Stimulated activated effector memory CD8-positive, alpha-beta T cell treated with anti-CD3 and anti-CD28 coated beads, Interleukin-12 subunit alpha, Interleukin-12 subunit beta, amount 100 ng/mL, for 72 hours (primary cell): Measurements from ENCODE around the gene KRT28.
A peak's percentile ranks its signal among the peaks of the same experiment; 100 is the strongest.

ENCODE experiments used
- ATAC-seq: fragments of 150-1000 bp; cut with Tn5 transposase; 2 replicates; pipeline ENCODE4 v1.10.0; 2021
- DNase-seq, 2 donors: peaks; one replicate each; pipeline ENCODE4 v3.0.0; 2021 to 2022; ENCODE audit warnings: low spot score in 2 of 2
- H3K27ac Mint-ChIP-seq: one replicate; pipeline ENCODE4 v1.8.0; 2022; ENCODE audit warnings: mild to moderate bottlenecking, mixed read lengths
- H3K36me3 Mint-ChIP-seq: one replicate; pipeline ENCODE4 v1.8.0; 2022; ENCODE audit warnings: mild to moderate bottlenecking, mixed read lengths
- H3K4me1 Mint-ChIP-seq: one replicate; pipeline ENCODE4 v1.8.0; 2022; ENCODE audit warnings: mixed read lengths
- H3K4me3 Mint-ChIP-seq: one replicate; pipeline ENCODE4 v1.8.0; 2022; ENCODE audit warnings: mild to moderate bottlenecking, mixed read lengths
- H3K9me3 Mint-ChIP-seq: one replicate; pipeline ENCODE4 v1.8.0; 2022; ENCODE audit warnings: mixed read lengths

Gene KRT28

DNA sequence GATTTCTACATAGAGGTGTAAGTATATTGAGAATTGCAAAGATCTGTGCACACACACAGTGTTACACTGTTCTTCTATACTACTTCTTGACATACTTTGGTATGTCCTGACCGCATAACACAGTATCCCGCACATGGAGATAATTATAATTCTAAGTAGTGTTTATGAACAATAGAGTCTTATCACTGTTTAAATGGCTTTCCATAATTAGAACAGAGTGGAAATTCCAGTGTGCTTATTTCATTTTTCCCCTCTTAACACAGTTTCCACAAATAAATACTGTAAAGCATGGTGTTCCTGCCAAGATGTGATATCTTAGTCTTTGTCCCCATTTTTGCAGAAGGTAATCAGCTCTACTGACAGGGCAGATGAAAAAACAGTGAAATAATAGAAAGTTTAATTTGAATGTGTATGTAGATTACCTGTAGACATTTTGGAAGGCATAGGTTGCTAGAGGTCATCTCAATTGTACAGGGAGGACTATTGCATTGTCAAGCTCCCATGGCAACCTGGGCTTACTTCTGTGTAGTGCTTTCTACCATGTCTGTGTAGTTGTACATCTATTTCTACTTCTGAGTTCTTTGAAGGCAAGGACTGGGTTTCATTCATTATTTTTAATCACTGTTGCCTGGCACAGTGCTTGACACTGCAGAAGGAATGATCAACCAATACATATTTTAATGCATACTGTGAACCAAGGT lies 10.1 kb upstream of the KRT28 start:
- no peak for ATAC-seq
- Mint-ChIP-seq H3K27ac (no peak overlapping the region), H3K9me3 (no peaks in the 10 kb centered on the region), H3K36me3 (no peaks in the 10 kb centered on the region), H3K4me3 (no peak overlapping the region), H3K4me1 (no peaks in the 10 kb centered on the region)
- DNase-seq: no peak

DNA sequence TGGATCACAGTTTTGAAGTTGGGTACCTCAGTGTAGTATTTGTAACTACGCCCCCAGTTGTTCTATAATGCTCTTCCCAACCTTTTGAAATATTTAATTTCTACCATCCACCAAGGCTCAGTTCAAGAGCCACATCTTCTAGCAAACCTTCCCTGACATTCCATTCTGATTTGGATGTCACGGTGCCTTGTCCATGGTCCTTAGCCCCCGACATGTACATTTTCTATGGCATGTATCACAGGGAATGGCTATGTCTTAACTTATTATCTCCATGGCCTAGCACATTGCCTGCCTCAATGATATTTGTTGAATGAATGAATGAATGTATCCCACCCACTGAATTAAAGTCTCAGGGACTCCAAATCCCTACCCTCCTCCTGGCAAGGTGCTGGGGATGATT lies 6.4 kb upstream of the KRT28 start:
- no peaks in the 10 kb centered on the region for H3K4me1 Mint-ChIP-seq
- ATAC-seq (no peak), DNase-seq (no peak)
- H3K4me3 Mint-ChIP-seq: no peak overlapping the region
- H3K27ac Mint-ChIP-seq: no peak overlapping the region
- H3K9me3 Mint-ChIP-seq: no peaks in the 10 kb centered on the region
- no peaks in the 10 kb centered on the region for H3K36me3 Mint-ChIP-seq

DNA sequence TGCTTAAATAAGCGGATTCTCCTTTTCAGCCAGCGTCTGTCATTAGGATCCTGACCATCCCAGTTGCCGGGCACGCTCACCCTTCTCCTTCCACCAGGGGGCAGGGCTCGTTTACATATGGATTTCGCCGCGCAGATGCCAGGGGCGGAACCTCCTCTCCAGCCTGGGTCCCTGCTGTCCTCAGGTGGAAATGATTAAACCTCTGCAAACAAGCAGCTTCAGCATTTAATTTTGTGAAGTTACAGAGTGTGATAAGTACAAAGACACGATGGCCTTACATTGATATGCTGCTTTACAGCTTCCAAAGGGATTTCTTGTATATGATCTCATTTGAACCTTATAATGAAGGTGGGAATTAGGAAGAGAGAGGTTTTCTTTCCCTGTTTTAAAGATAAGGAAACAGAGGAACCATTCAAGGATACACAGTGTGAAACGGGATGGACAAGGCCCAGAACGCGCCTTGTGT lies 3.9 kb upstream of the KRT28 start:
- H3K36me3 Mint-ChIP-seq: no peaks in the 10 kb centered on the region
- DNase-seq (peak; percentile 68 to 85), ATAC-seq (peak; percentile 93)
- no peak overlapping the region for H3K4me3 Mint-ChIP-seq
- H3K9me3 Mint-ChIP-seq: no peaks in the 10 kb centered on the region
- H3K27ac Mint-ChIP-seq: no peak overlapping the region
- no peaks in the 10 kb centered on the region for H3K4me1 Mint-ChIP-seq

GRCh38 chr17:40801157-40801556 lies 1.4 kb upstream of the KRT28 start:
- H3K27ac Mint-ChIP-seq: no peak overlapping the region
- H3K4me1 Mint-ChIP-seq: no peaks in the 10 kb centered on the region
- ATAC-seq: no peak
- H3K9me3 Mint-ChIP-seq: no peaks in the 10 kb centered on the region
- no peak overlapping the region for H3K4me3 Mint-ChIP-seq
- DNase-seq: no peak
- no peaks in the 10 kb centered on the region for H3K36me3 Mint-ChIP-seq

DNA sequence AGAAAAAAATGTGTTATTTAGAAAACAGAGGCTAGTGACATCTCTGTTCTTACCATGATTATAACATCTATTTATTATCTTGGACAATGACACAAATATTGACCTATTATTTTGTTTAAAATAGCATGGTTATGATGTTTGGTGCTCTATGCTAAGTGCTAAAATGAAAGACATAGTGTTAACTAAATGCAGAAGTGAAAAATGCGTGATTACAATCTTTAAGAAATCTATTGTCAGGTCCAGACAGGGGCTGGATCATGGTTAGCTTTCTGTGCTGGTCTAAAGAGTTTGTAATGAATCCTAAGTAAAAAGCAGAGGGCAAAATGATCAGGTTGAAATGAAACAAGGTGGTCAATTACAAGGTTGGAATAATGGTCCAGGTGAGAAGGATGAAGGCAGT lies 622 bp upstream of the KRT28 start:
- Mint-ChIP-seq H3K36me3 (no peaks in the 10 kb centered on the region), H3K9me3 (no peaks in the 10 kb centered on the region), H3K27ac (no peak overlapping the region), H3K4me3 (no peak overlapping the region), H3K4me1 (no peaks in the 10 kb centered on the region)
- DNase-seq (no peak), ATAC-seq (no peak)

DNA sequence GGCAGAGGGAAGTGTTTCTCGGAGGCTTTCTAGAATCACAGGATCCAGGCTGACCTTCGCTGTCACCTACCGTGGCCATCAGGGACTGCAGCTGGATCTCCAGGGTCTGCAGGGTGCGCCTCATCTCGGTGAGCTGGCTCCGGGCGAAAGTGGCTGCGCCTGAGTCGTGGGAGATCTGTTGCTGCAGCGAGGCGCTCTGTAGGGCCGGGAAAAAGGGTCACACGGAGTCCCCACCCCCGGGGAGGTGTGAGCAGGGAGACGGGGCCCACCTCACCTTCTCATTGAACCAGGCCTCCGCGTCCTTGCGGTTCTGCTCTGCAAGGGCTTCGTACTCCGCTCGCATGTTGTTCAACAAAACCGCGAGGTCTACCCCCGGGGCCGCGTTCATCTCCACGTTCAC lies 2.9 kb downstream of the KRT28 start:
- no peak for ATAC-seq
- DNase-seq: no peak
- no peaks in the 10 kb centered on the region for H3K4me1 Mint-ChIP-seq
- no peak overlapping the region for H3K4me3 Mint-ChIP-seq
- no peaks in the 10 kb centered on the region for H3K36me3 Mint-ChIP-seq
- H3K9me3 Mint-ChIP-seq: no peaks in the 10 kb centered on the region
- H3K27ac Mint-ChIP-seq: no peak overlapping the region

DNA sequence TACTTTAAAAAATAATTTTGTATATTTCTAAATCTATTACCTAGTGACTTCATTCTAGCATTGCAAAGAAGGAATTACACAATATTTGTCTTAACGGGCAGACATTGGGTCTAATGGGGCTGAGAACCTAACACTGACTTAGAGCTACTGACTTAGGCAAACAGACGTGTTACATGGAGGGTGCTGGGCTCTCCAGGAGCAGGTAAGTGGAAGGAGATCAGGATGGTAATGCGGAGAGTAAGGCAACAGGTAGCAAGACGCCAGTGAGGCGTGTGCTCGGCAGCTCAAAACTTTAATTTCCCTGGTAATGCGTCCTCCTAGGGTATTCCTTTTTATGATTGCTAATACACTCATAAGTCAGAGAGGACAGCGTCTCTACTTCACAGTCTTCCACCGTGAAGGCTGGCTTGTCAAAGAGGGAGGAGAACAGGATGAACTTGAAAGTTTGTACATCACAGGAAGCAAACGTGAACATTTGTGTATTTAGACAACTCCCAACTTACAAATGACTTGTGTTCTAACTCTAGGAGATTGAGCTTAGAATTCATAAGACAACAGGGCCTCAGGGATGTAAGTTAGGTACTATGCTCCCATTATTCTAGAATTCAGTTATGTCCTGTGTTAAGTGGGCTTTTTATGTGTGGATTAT lies 4.6 kb downstream of the KRT28 start:
- no peaks in the 10 kb centered on the region for H3K36me3 Mint-ChIP-seq
- no peak for ATAC-seq
- H3K9me3 Mint-ChIP-seq: no peaks in the 10 kb centered on the region
- no peak overlapping the region for H3K27ac Mint-ChIP-seq
- no peaks in the 10 kb centered on the region for H3K4me1 Mint-ChIP-seq
- DNase-seq: no peak
- H3K4me3 Mint-ChIP-seq: no peak overlapping the region

DNA sequence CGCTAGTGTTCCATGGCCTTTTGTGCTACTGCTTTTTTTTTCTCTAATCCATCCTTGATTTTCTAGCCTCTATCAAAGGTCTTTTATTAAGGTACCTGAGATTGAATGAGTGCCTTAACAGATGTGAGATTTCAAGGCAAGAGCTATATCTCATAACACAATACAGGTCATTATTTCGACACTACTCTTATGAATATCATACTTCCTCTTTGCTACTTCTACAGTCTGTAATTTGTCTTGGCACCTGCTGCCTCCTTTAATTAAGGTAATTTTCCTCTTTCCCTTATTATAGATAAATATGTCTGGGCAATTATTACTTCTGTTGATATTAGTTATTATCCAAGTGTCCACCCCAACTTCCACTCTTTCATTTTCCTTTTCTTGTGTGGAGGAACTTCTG lies 5.3 kb downstream of the KRT28 start:
- no peaks in the 10 kb centered on the region for H3K9me3 Mint-ChIP-seq
- no peak overlapping the region for H3K4me3 Mint-ChIP-seq
- H3K4me1 Mint-ChIP-seq: no peaks in the 10 kb centered on the region
- no peak overlapping the region for H3K27ac Mint-ChIP-seq
- DNase-seq (no peak), ATAC-seq (no peak)
- no peaks in the 10 kb centered on the region for H3K36me3 Mint-ChIP-seq

GRCh38 chr17:40793832-40794231 lies 5.9 kb downstream of the KRT28 start:
- no peaks in the 10 kb centered on the region for H3K4me1 Mint-ChIP-seq
- DNase-seq (no peak), ATAC-seq (no peak)
- no peaks in the 10 kb centered on the region for H3K36me3 Mint-ChIP-seq
- H3K9me3 Mint-ChIP-seq: no peaks in the 10 kb centered on the region
- H3K4me3 Mint-ChIP-seq: no peak overlapping the region
- H3K27ac Mint-ChIP-seq: no peak overlapping the region

DNA sequence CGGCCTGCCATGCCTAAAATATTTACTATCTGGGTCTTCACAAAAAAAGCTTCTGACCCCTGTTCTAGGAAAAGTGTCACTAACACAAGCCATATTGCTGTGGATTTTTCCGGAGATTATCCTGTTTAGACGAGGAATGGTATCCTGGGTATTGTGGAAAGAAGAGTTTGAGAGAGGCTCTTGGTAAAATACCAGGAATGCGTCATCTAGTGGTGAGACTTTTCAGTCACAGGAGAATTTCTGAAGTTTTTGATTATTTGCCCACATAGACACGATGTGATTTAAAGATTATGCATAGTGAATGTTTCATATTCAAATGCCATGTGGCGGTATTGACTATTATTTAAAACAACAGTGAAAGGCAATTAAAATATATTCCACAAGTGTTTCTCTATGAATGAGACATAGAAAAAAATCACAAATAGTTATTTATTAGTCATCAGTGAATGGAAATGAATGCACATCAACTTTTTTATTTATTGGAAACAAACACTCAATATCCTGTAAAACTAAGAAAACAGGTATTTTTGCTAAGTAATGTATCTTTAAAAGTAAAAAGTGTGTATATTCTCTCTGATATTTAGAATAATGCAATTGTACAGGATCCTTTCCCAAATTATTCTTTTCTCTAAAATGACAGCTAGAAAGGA lies 7.8 kb downstream of the KRT28 start:
- no peaks in the 10 kb centered on the region for H3K4me1 Mint-ChIP-seq
- DNase-seq: no peak

GRCh38 chr17:40791111-40791510 lies 8.6 kb downstream of the KRT28 start:
- H3K9me3 Mint-ChIP-seq: no peaks in the 10 kb centered on the region
- no peak overlapping the region for H3K4me3 Mint-ChIP-seq
- no peaks in the 10 kb centered on the region for H3K36me3 Mint-ChIP-seq
- ATAC-seq (no peak), DNase-seq (no peak)
- H3K4me1 Mint-ChIP-seq: no peaks in the 10 kb centered on the region
- no peak overlapping the region for H3K27ac Mint-ChIP-seq

More for the DNA sequence above, 7.8 kb downstream of the KRT28 start:
- Mint-ChIP-seq H3K27ac (no peak overlapping the region), H3K9me3 (no peaks in the 10 kb centered on the region), H3K4me3 (no peak overlapping the region), H3K36me3 (no peaks in the 10 kb centered on the region)
- no peak for ATAC-seq

DNA sequence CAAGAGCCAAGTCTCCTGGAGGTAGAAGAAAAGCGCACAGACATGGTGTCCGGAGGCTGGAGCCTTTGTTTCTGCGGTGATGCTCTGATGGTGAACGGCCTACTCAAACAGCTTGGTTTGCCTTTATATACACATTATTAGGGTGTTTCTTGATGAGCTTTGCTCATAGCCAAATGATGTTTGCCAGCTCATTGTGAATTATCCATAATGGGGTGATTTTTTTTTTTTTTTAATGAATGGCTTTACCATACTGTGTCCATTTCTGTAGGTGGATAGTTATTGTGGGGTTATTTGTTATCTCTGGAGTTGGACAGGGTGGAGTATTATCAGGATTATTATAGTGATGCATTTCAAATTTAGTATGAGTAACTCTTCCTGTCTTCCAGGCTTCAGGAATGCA lies 17.3 kb downstream of the KRT28 start, which contains the start of gene KRT27:
TSS of gene KRT27 (minus strand) at position 101 of the 400 bp plus-strand sequence. CDS start at position 44, 57 bp downstream.
- Mint-ChIP-seq H3K4me3 (no peak within 1 kb of the TSS), H3K27ac (no peak within 1 kb of the TSS), H3K4me1 (no peaks in the 10 kb centered on the region), H3K36me3 (no peaks in the 10 kb centered on the region), H3K9me3 (no peaks in the 10 kb centered on the region)
- no peak for ATAC-seq
- no peak for DNase-seq

DNA sequence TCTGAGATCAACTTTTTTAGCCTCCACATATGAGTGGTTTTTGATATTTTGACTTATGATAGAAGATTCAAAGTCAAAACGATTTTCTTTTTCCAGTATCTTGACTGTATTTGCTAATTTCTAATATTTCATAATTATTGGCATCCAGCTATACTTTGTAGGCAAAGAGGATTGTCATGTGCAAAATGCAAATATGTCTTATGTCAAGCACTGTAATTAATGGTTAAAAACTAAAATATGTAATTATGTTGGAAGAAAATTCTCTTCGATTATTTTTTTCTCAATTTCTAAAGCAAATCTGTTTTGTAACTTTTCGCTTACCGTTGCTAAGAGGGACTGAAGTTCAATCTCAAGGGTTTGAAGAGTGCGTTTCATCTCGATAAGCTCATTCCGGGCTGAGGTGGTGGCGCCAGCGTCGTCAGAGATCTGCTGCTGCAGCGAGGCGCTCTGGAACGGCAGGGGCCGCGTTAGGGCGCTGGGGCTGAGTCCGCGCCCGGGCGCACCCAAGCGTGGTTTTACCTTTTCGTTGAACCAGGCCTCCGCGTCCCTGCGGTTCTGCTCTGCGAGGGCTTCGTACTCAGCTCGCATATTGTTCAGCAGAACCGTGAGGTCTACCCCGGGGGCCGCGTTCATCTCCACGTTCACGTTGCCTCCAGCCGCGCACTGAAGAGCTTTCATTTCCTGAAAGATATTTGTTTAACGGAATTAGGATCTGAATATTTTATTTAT lies 20.4 kb downstream of the KRT28 start:
- ATAC-seq: no peak
- Mint-ChIP-seq H3K27ac (no peak overlapping the region), H3K4me1 (no peaks in the 10 kb centered on the region), H3K4me3 (peak overlapping the region; percentile 28), H3K36me3 (no peaks in the 10 kb centered on the region), H3K9me3 (no peaks in the 10 kb centered on the region)
- no peak for DNase-seq

GRCh38 chr17:40778461-40778860 lies 21.3 kb downstream of the KRT28 start:
- no peak overlapping the region for H3K27ac Mint-ChIP-seq
- H3K4me3 Mint-ChIP-seq: no peak overlapping the region
- DNase-seq: no peak
- H3K4me1 Mint-ChIP-seq: no peaks in the 10 kb centered on the region
- H3K9me3 Mint-ChIP-seq: no peaks in the 10 kb centered on the region
- ATAC-seq: no peak
- H3K36me3 Mint-ChIP-seq: no peaks in the 10 kb centered on the region

DNA sequence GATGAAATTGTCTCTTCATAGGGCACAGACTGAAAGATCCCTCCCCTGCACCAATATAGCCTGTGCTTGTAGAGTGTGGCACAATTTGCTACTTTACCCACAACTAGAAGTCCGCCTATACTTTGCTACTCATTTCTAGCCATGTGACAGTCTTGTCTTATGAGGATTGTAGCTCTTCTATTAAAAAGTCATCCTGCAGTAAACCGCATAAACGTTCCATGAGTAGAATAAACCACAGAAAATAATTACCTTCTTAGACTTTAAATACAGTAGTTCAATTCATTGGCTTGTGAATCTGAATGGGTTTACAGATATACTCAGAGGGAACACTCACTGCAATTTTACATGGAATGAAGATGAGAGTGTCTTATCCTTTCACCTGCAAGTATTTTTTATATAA lies 21.8 kb downstream of the KRT28 start:
- Mint-ChIP-seq H3K4me3 (no peak overlapping the region), H3K4me1 (no peaks in the 10 kb centered on the region), H3K27ac (no peak overlapping the region), H3K9me3 (no peaks in the 10 kb centered on the region), H3K36me3 (no peaks in the 10 kb centered on the region)
- ATAC-seq (no peak), DNase-seq (no peak)
